ENCODE data around the gene SLC35G3. TPM values are rescaled to one million over a fixed set of nuclear protein-coding genes. Genes with fewer than 3 reads are reported as not detected.

Gene SLC35G3
- polyA plus RNA-seq, 1 of the 3 experiments (the other 2 are of a cell fraction) = not detected

- Histone ChIP-seq H2AFZ (ENCODE audit: low read depth) (no peak overlapping the region), H3K9me2 (no peaks in the 10 kb centered on the region), H3K4me2 (no peak overlapping the region), H3K27ac (ENCODE audit: low read depth in 2 of 2, low read length in 1 of 2) (no peak overlapping the region), H3K9ac (no peak overlapping the region), H3F3A (replicated peaks; ENCODE audit: insufficient read depth) (no peaks in the 10 kb centered on the region), H3K4me3 (ENCODE audit: low read depth in 2 of 2, low read length in 1 of 2) (no peak overlapping the region), H3K4me1 (ENCODE audit: control insufficient read depth in 1 of 2, insufficient read depth in 2 of 2, low read depth in 1 of 2, low read length in 1 of 2) (no peaks in the 10 kb centered on the region), H3K79me2 (ENCODE audit: insufficient read depth) (no peaks in the 10 kb centered on the region), H3K27me3 (ENCODE audit: insufficient read depth) (peaks cover 8% of the 10 kb centered on the region; the same call in 1 of the 2 replicates), H4K20me1 (ENCODE audit: insufficient read depth) (no peaks in the 10 kb centered on the region), H3K36me3 (replicated peaks in 1 of 2; ENCODE audit: control insufficient read depth in 1 of 2, insufficient read depth in 2 of 2, low read length in 1 of 2) (no peaks in the 10 kb centered on the region), H3K9me3 (no peaks in the 10 kb centered on the region)
- DNase-seq = no peak
- ChIA-PET CTCF (no interaction called here), POLR2A (no interaction called here)
- no peak for TF ChIP-seq ELF1 (IDR thresholded peaks at IDR 0.05)
- no peak for TF ChIP-seq RAD21 (IDR thresholded peaks at IDR 0.05; ENCODE audit: low read length)
- no peak for TF ChIP-seq FOXM1 (IDR thresholded peaks at IDR 0.05; ENCODE audit: low read depth)
- TF ChIP-seq IRF3 (IDR thresholded peaks at IDR 0.05; ENCODE audit: low read depth, low read length) = no peak
- no peak for TF ChIP-seq FOSL2 (IDR thresholded peaks at IDR 0.05; ENCODE audit: borderline replicate concordance, low read depth)
- TF ChIP-seq MXI1 (IDR thresholded peaks at IDR 0.05; ENCODE audit: low read depth, low read length) = no peak
- no peak for TF ChIP-seq NRF1 (IDR thresholded peaks at IDR 0.05; ENCODE audit: low read depth, low read length)
- TF ChIP-seq TEAD4 (IDR thresholded peaks at IDR 0.05; ENCODE audit: borderline replicate concordance, insufficient read depth) = no peak
- no peak for TF ChIP-seq CTCF (IDR thresholded peaks at IDR 0.05)
- TF ChIP-seq POLR2AphosphoS5 (IDR thresholded peaks at IDR 0.05; ENCODE audit: low read depth, low read length) = no peak
- TF ChIP-seq GATA2 (CRISPR knock-in tag; IDR thresholded peaks at IDR 0.05) = no peak
- TF ChIP-seq GABPA (IDR thresholded peaks at IDR 0.05; ENCODE audit: low read depth) = no peak
- 22% methylated on average over 2 of the region's 2 CpGs for WGBS (ENCODE audit: low lambda C conversion rate)
Measured at GRCh38 chr17:35187481-35187880, 6.7 kb downstream of the SLC35G3 start.

- Histone ChIP-seq H3K27me3 (ENCODE audit: insufficient read depth) (peaks cover 8% of the 10 kb centered on the region; the same call in 1 of the 2 replicates), H3K27ac (ENCODE audit: low read depth in 2 of 2, low read length in 1 of 2) (no peak overlapping the region), H3K9me3 (no peaks in the 10 kb centered on the region), H2AFZ (ENCODE audit: low read depth) (no peak overlapping the region), H3K4me3 (ENCODE audit: low read depth in 2 of 2, low read length in 1 of 2) (no peak overlapping the region), H3K36me3 (replicated peaks in 1 of 2; ENCODE audit: control insufficient read depth in 1 of 2, insufficient read depth in 2 of 2, low read length in 1 of 2) (no peaks in the 10 kb centered on the region), H3F3A (replicated peaks; ENCODE audit: insufficient read depth) (no peaks in the 10 kb centered on the region), H3K4me1 (ENCODE audit: control insufficient read depth in 1 of 2, insufficient read depth in 2 of 2, low read depth in 1 of 2, low read length in 1 of 2) (no peaks in the 10 kb centered on the region), H3K9me2 (no peaks in the 10 kb centered on the region), H4K20me1 (ENCODE audit: insufficient read depth) (no peaks in the 10 kb centered on the region), H3K9ac (no peak overlapping the region), H3K79me2 (ENCODE audit: insufficient read depth) (no peaks in the 10 kb centered on the region), H3K4me2 (no peak overlapping the region)
- ChIA-PET POLR2A (no interaction called here), CTCF (interaction anchor here (0.7 kb wide), 1 partner anchor 954 kb away, joined by 3 read pairs; no protein-coding TSS in a partner anchor)
- no peak for DNase-seq
- WGBS (ENCODE audit: low lambda C conversion rate) = 6% methylated on average over 1 of the region's 1 CpG
- no peak for TF ChIP-seq CHD2 (IDR thresholded peaks at IDR 0.05; ENCODE audit: low read length, partially characterized antibody)
- TF ChIP-seq RXRA (IDR thresholded peaks at IDR 0.05; ENCODE audit: borderline replicate concordance, low read depth) = no peak
- TF ChIP-seq GATA2 (CRISPR knock-in tag; IDR thresholded peaks at IDR 0.05) = no peak
- no peak for TF ChIP-seq TAF1 (IDR thresholded peaks at IDR 0.05; ENCODE audit: borderline replicate concordance, low read depth, low read length)
- TF ChIP-seq MAX (IDR thresholded peaks at IDR 0.05; ENCODE audit: low read depth) = no peak
- no peak for TF ChIP-seq JUND (IDR thresholded peaks at IDR 0.05)
- no peak for TF ChIP-seq RFX5 (IDR thresholded peaks at IDR 0.05; ENCODE audit: low read length)
- no peak for TF ChIP-seq NFIC (IDR thresholded peaks at IDR 0.05; ENCODE audit: borderline replicate concordance)
- TF ChIP-seq CTCF (IDR thresholded peaks at IDR 0.05) = no peak
- no peak for TF ChIP-seq MXI1 (IDR thresholded peaks at IDR 0.05; ENCODE audit: low read depth, low read length)
- TF ChIP-seq FOSL2 (IDR thresholded peaks at IDR 0.05; ENCODE audit: borderline replicate concordance, low read depth) = no peak
- TF ChIP-seq REST (IDR thresholded peaks at IDR 0.05; ENCODE audit: low read depth, low read length) = no peak
Measured at GRCh38 chr17:35185849-35186248, 8.3 kb downstream of the SLC35G3 start.
